Measurements from ENCODE around the gene IKZF2.

The IKZF2 gene

DNA sequence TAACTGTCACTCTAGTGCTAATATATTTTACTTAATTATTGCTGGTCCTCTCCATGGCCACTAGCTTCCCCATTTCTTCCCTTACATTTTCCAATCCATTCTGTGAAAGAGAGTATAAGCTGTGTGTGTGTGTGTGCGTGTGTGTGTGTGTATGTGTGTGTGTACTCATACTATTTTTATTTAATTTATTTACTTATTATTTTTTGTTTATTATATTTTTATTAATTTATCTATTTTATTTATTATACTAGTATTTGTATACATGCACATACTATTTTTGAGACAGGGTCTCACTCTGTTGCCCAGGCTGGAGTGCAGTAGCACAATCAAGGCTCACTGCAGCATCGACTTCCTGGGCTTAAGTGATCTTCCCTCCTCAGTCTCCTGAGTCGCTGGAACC, 59.6 kb downstream of the IKZF2 start:
- TF ChIP-seq, protein P1, sequence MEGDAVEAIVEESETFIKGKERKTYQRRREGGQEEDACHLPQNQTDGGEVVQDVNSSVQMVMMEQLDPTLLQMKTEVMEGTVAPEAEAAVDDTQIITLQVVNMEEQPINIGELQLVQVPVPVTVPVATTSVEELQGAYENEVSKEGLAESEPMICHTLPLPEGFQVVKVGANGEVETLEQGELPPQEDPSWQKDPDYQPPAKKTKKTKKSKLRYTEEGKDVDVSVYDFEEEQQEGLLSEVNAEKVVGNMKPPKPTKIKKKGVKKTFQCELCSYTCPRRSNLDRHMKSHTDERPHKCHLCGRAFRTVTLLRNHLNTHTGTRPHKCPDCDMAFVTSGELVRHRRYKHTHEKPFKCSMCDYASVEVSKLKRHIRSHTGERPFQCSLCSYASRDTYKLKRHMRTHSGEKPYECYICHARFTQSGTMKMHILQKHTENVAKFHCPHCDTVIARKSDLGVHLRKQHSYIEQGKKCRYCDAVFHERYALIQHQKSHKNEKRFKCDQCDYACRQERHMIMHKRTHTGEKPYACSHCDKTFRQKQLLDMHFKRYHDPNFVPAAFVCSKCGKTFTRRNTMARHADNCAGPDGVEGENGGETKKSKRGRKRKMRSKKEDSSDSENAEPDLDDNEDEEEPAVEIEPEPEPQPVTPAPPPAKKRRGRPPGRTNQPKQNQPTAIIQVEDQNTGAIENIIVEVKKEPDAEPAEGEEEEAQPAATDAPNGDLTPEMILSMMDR (IDR thresholded peaks at IDR 0.05; ENCODE audit: low read depth, low read length), result no peak
- no peak overlapping the region for H3K4me3 ChIP-seq (replicated peaks in 1 of 2; ENCODE audit: low read depth in 2 of 2, low read length in 2 of 2)
- no peak for DNase-seq (ENCODE audit: low read depth in 2 of 2)

DNA sequence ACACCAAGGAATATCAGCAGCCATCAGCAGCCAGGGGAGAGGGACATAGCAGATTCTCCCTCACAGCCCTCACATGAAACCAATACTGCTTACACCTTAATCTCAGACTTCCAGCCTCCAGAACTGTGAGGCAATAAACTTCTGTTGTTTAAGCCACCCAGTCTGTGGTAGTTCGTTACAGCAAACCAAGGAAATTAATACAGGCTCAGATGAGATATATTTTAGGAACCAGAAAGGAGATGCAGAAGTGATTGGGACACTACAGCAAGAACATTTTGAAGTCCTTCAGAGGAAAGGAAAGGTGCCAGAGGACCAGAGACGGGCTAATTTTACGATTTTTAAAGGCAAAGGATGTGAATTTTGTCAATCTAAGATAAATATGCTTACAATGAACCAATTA, 60.6 kb downstream of the IKZF2 start:
- DNase-seq (ENCODE audit: low read depth in 2 of 2), result no peak
- TF ChIP-seq, protein P1 (IDR thresholded peaks at IDR 0.05; ENCODE audit: low read depth, low read length), result no peak
- H3K4me3 ChIP-seq (replicated peaks in 1 of 2; ENCODE audit: low read depth in 2 of 2, low read length in 2 of 2), result no peak overlapping the region

DNA sequence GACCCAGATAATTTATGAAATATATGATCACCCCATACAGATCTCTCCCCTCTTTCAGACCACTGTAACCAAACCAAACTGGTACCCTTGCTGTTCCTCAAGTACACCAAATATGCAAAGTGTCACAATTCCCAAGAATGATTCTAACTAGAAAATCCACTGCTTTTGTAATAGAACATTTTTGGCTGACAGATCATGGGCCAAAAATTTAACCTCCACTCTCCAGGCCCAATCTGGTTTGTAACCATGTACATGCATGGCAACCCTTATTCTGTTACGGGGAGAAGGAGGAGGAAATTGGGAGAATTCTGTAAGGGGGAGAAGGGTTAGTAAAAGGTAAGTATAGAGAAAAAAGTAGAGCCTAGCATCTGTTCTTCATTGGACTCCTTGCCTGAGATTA, 62.0 kb downstream of the IKZF2 start:
- peak; percentile 15 to 65 for DNase-seq (ENCODE audit: low read depth in 2 of 2)
- no peak overlapping the region for H3K4me3 ChIP-seq (replicated peaks in 1 of 2; ENCODE audit: low read depth in 2 of 2, low read length in 2 of 2)

DNA sequence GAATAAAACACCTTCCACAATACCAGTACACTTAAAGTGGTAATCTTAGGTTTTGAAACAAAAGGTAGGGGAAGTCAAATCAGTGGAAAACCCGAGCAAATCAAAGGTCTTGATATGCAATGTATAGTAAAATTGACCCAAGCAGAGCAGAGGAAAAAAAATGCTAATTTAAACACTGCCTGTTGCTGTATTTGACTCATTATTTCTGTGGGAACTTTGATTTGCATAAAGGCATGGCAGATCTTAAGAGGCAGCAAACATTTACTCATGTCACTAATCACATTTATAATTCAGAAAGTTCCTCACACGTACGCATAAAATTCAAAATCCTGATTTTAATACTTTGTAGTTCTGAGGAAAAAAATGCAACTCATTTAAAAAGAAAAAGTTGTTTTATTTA, 64.4 kb downstream of the IKZF2 start:
- TF ChIP-seq, protein P1 (IDR thresholded peaks at IDR 0.05; ENCODE audit: low read depth, low read length), result no peak
- no peak for DNase-seq (ENCODE audit: low read depth in 2 of 2)
- H3K4me3 ChIP-seq (replicated peaks in 1 of 2; ENCODE audit: low read depth in 2 of 2, low read length in 2 of 2), result no peak overlapping the region

More for the DNA sequence above, 62.0 kb downstream of the IKZF2 start:
- TF ChIP-seq, protein P1 (IDR thresholded peaks at IDR 0.05; ENCODE audit: low read depth, low read length), result no peak

DNA sequence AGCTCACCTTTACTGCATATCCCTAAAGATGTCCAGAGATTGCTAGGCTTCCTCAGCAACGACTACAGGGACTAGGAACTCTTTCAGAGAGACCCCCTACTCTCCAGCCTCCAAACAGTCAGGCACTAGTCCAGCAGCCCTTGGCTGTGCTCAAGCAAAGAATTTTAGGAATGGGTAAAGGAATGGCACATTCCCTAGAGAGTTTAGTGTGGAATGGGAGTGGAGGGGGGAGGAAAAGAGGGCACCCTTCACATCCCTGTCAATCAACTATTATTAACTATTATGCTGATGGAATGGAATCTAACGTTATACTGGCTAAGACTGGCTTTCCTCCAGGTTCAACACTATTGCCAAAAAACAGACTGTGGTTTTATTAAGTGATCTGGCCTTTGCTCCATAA, 64.8 kb downstream of the IKZF2 start:
- TF ChIP-seq, protein P1 (IDR thresholded peaks at IDR 0.05; ENCODE audit: low read depth, low read length), result no peak
- no peak overlapping the region for H3K4me3 ChIP-seq (replicated peaks in 1 of 2; ENCODE audit: low read depth in 2 of 2, low read length in 2 of 2)
- DNase-seq (ENCODE audit: low read depth in 2 of 2), result peak; percentile 22 to 42

DNA sequence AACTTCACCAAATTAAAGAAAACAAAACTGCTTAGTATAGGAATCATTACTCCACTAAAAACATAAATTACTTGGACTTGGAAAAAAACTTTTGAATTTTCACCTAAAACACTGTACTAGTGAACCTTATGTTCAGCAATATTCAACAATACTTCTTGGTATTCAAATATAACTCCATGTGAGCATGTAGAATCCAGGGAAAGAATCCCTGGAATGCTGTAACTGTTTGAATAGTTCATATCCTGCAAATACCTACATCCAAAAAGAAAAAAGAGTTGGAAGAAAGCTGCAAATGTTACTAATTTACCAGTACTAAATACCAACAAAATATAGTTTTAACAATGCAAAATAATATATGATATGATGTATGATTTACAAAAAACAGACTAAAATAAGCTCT, 65.4 kb downstream of the IKZF2 start:
- DNase-seq (ENCODE audit: low read depth in 2 of 2), result peak in 1 of 2 donors; percentile 10
- TF ChIP-seq, protein P1 (IDR thresholded peaks at IDR 0.05; ENCODE audit: low read depth, low read length), result no peak

DNA sequence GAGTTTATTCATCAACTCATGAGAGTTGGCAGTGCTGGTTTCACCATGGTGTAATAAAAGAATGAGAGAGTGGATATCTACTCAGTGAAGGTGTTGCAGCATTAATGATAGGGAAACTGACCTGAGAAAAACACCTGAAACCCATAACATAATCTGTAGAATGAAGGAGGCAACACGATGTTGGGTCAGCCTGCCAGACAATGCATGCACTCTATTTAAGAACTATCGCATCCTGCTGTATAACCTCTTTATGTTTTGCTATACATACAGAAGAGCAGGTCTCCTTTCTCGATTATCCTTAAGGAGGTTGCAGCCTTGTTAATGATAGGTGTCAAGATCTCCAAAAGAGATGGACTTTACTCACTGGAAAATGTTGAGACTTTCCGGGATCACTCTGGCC, 65.9 kb downstream of the IKZF2 start:
- DNase-seq (ENCODE audit: low read depth in 2 of 2), result no peak
- no peak overlapping the region for H3K4me3 ChIP-seq (replicated peaks in 1 of 2; ENCODE audit: low read depth in 2 of 2, low read length in 2 of 2)
- TF ChIP-seq, protein P1 (IDR thresholded peaks at IDR 0.05; ENCODE audit: low read depth, low read length), result no peak

More for the DNA sequence above, 65.4 kb downstream of the IKZF2 start:
- no peak overlapping the region for H3K4me3 ChIP-seq (replicated peaks in 1 of 2; ENCODE audit: low read depth in 2 of 2, low read length in 2 of 2)
